Osteoblast (primary cell): ENCODE results near the gene SDCBP2. TPM values are rescaled to one million over a fixed set of nuclear protein-coding genes. Genes with fewer than 3 reads are reported as not detected.

Experiments used
- DNase-seq: peaks from one replicate; pipeline ENCODE4 v3.0.0; 2011; ENCODE audit warnings: low spot score, mixed read lengths; ENCODE audit not compliant: insufficient read length; ENCODE audit errors: missing footprints
- H2AFZ ChIP-seq: 2 replicates; pipeline ENCODE4 v1.6.0; 2011; ENCODE audit warnings: mild to moderate bottlenecking, low read length
- H3K27ac ChIP-seq: 2 replicates; pipeline ENCODE4 v1.5.1; 2011; ENCODE audit warnings: mild to moderate bottlenecking, low read depth, low read length, moderate library complexity
- H3K27me3 ChIP-seq: 2 replicates; pipeline ENCODE4 v1.6.0; 2012; ENCODE audit warnings: mild to moderate bottlenecking, control low read depth, inconsistent platforms, low read length, moderate library complexity; ENCODE audit not compliant: insufficient read depth
- H3K36me3 ChIP-seq: 2 replicates; pipeline ENCODE4 v1.5.1; 2011; ENCODE audit warnings: mild to moderate bottlenecking, low read length, control low read depth, moderate library complexity; ENCODE audit not compliant: insufficient read depth
- H3K4me1 ChIP-seq: 2 replicates; pipeline ENCODE4 v1.5.1; 2011; ENCODE audit warnings: mild to moderate bottlenecking, low read length, control low read depth, moderate library complexity; ENCODE audit not compliant: insufficient read depth
- H3K4me2 ChIP-seq: 2 replicates; pipeline ENCODE4 v1.6.0; 2011; ENCODE audit warnings: mild to moderate bottlenecking, low read length; ENCODE audit not compliant: insufficient read depth
- H3K4me3 ChIP-seq: fragments of 200-600 bp; sonication (generic); 3 replicates; pipeline ENCODE4 v1.5.1; 2012; ENCODE audit warnings: mild to moderate bottlenecking, low read length, inconsistent platforms; ENCODE audit not compliant: insufficient read depth
- H3K79me2 ChIP-seq: 2 replicates; pipeline ENCODE4 v1.6.0; 2012; ENCODE audit warnings: mild to moderate bottlenecking, low read length, control low read depth, inconsistent platforms; ENCODE audit not compliant: insufficient read depth
- H3K9me3 ChIP-seq: 2 replicates; pipeline ENCODE4 v1.5.1; 2011; ENCODE audit warnings: low read depth, low read length, control low read depth
- H4K20me1 ChIP-seq: 2 replicates; pipeline ENCODE4 v1.6.0; 2012; ENCODE audit warnings: mild to moderate bottlenecking, low read length, control low read depth; ENCODE audit not compliant: insufficient read depth
- CTCF ChIP-seq: IDR thresholded peaks from 2 replicates; pipeline ENCODE4 v1.5.1; 2011; ENCODE audit warnings: mild to moderate bottlenecking, low read depth, low read length, moderate library complexity; ENCODE audit errors: extremely low read depth
- total RNA-seq: library from RNA; depleted of rRNA; stranded (reverse); fragments of >200 nt; gene quantifications from 2 replicates; pipeline ENCODE4 v1.2.3, GENCODE V29; 2012

Gene SDCBP2
- total RNA-seq, 1 donor = 2.2 TPM

GRCh38 chr20:1308067-1308701 is 20.8 kb downstream of the SDCBP2 start:
- Histone ChIP-seq H3K27ac (no peak overlapping the region), H3K27me3 (no peaks in the 10 kb centered on the region), H3K79me2 (no peaks in the 10 kb centered on the region), H3K36me3 (peaks cover 6% of the 10 kb centered on the region), H3K4me2 (no peak overlapping the region), H3K4me1 (no peaks in the 10 kb centered on the region), H3K4me3 (no peak overlapping the region), H2AFZ (no peak overlapping the region), H3K9me3 (no peaks in the 10 kb centered on the region), H4K20me1 (no peaks in the 10 kb centered on the region)
- no peak for TF ChIP-seq CTCF
- peak; percentile 39 for DNase-seq

GRCh38 chr20:1307571-1307971 is 21.4 kb downstream of the SDCBP2 start:
- Histone ChIP-seq H3K36me3 (peaks cover 6% of the 10 kb centered on the region), H3K79me2 (no peaks in the 10 kb centered on the region), H3K4me3 (no peak overlapping the region), H3K4me1 (peaks cover 3% of the 10 kb centered on the region), H3K9me3 (no peaks in the 10 kb centered on the region), H4K20me1 (no peaks in the 10 kb centered on the region), H3K4me2 (no peak overlapping the region), H2AFZ (no peak overlapping the region), H3K27me3 (no peaks in the 10 kb centered on the region), H3K27ac (no peak overlapping the region)
- TF ChIP-seq CTCF = no peak
- peak; percentile 23 for DNase-seq

- no peaks in the 10 kb centered on the region for H4K20me1 ChIP-seq
- no peak for TF ChIP-seq CTCF
Measured at GRCh38 chr20:1307171-1307570, 21.8 kb downstream of the SDCBP2 start.

GRCh38 chr20:1306316-1307135 is 22.4 kb downstream of the SDCBP2 start:
- H3K79me2 ChIP-seq = no peaks in the 10 kb centered on the region
- no peaks in the 10 kb centered on the region for H3K27me3 ChIP-seq
- H3K4me1 ChIP-seq = peaks cover 3% of the 10 kb centered on the region
- no peak overlapping the region for H3K4me2 ChIP-seq
- H3K4me3 ChIP-seq = no peak overlapping the region
- no peaks in the 10 kb centered on the region for H3K9me3 ChIP-seq
- H3K27ac ChIP-seq = no peak overlapping the region
- peak; percentile 57 for DNase-seq
- H3K36me3 ChIP-seq = peaks cover 6% of the 10 kb centered on the region
- H2AFZ ChIP-seq = no peak overlapping the region
- TF ChIP-seq CTCF = no peak
- no peaks in the 10 kb centered on the region for H4K20me1 ChIP-seq

More at GRCh38 chr20:1307171-1307570, 21.8 kb downstream of the SDCBP2 start:
- Histone ChIP-seq H3K27ac (no peak overlapping the region), H2AFZ (no peak overlapping the region), H3K4me3 (no peak overlapping the region), H3K4me2 (no peak overlapping the region), H3K27me3 (no peaks in the 10 kb centered on the region), H3K79me2 (no peaks in the 10 kb centered on the region), H3K36me3 (peaks cover 6% of the 10 kb centered on the region), H3K9me3 (no peaks in the 10 kb centered on the region), H3K4me1 (peaks cover 3% of the 10 kb centered on the region)
- peak; percentile 57 for DNase-seq
